K562 (cell line): Measurements from ENCODE around the gene ZMYND15. TPM values are rescaled to one million over a fixed set of nuclear protein-coding genes. Genes with fewer than 3 reads are reported as not detected.

Experiments
- ATAC-seq: fragments of 200-7000 bp; cut with Tn5 transposase; 3 replicates; pipeline ENCODE4 v1.9.1; 2020; ENCODE audit warnings: moderate library complexity
- BruUV-seq: library from RNA; stranded (reverse); fragments of 400-500 nt; replicated peaks from 2 replicates; lab custom pipeline; 2021; lab: Mats Ljungman, UMichigan
- CTCF ChIA-PET: fragments of 300-600 bp; formaldehyde crosslinking; extraction: SDS; loops from one replicate; lab custom pipeline; 2021; ENCODE audit warnings: low intra/inter-chr PET ratio; lab: Yijun Ruan, JAX
- POLR2A ChIA-PET: fragments of 300-600, 350-650 bp; sonication (Branson Sonifier 250); formaldehyde crosslinking; extraction: SDS; loops from one replicate; lab custom pipeline; 2021; ENCODE audit warnings: antibody characterized with exemption, inconsistent platforms; lab: Yijun Ruan, JAX
- DNase-seq, 4 experiments: peaks; one replicate each; pipeline versions ENCODE4 v3.0.0 to v3.0.0-alpha.2; 2011 to 2018; ENCODE audit warnings: low spot score in 3 of 4, mixed read lengths in 3 of 4; ENCODE audit errors: extremely low read depth in 1 of 4
- FAIRE-seq: peaks from 2 replicates; lab custom pipeline; 2011; peaks lifted over from hg19 to GRCh38; lab: Jason Lieb, UNC
- H2AFZ ChIP-seq: 2 replicates; pipeline ENCODE4 v1.6.0; 2011; ENCODE audit warnings: low read depth, low read length, control low read depth, inconsistent platforms
- H3K27ac ChIP-seq: fragments of 200-600 bp; 3 replicates; pipeline ENCODE4 v1.8.0; 2011; ENCODE audit warnings: low read depth, mild to moderate bottlenecking, control low read depth, inconsistent platforms, low read length, moderate library complexity, mixed read lengths; ENCODE audit errors: extremely low read depth
- H3K27me3 ChIP-seq, 2 experiments: fragments of 300-600 bp in 1 of 2; 2 replicates in 1 of 2; 3 replicates in 1 of 2; pipeline versions ENCODE4 v1.6.0 to v1.8.0; 2011; ENCODE audit warnings: inconsistent platforms in 2 of 2, low read length in 2 of 2, mild to moderate bottlenecking in 1 of 2, mixed read lengths in 1 of 2, moderate library complexity in 1 of 2; ENCODE audit not compliant: control insufficient read depth in 2 of 2, insufficient read depth in 2 of 2
- H3K36me3 ChIP-seq: fragments of 300-600 bp; 3 replicates; pipeline ENCODE4 v1.8.0; 2011; ENCODE audit warnings: mild to moderate bottlenecking, low read length, inconsistent platforms; ENCODE audit not compliant: control insufficient read depth, insufficient read depth
- H3K4me1 ChIP-seq, 2 experiments: fragments of 200-600 bp in 1 of 2; replicated peaks in 1 of 2; 2 replicates in 1 of 2; 3 replicates in 1 of 2; pipeline versions ENCODE4 v1.5.1 to v1.8.0; 2011; ENCODE audit warnings: inconsistent platforms in 2 of 2, low read length in 2 of 2, mild to moderate bottlenecking in 1 of 2, mixed read lengths in 1 of 2, moderate library complexity in 1 of 2; ENCODE audit not compliant: control insufficient read depth in 2 of 2, insufficient read depth in 2 of 2
- H3K4me2 ChIP-seq: 2 replicates; pipeline ENCODE4 v1.6.1; 2011; ENCODE audit warnings: low read length, control low read depth, inconsistent platforms, mixed read lengths; ENCODE audit not compliant: insufficient read depth
- H3K4me3 ChIP-seq: fragments of 200-600 bp; sonication (generic), shearing (Covaris generic); 2 replicates; pipeline ENCODE4 v1.5.1; 2016; ENCODE audit warnings: control low read depth, inconsistent platforms
- H3K79me2 ChIP-seq: fragments of 200-600 bp; 3 replicates; pipeline ENCODE4 v1.8.0; 2011; ENCODE audit warnings: low read length, inconsistent platforms; ENCODE audit not compliant: control insufficient read depth, insufficient read depth
- H3K9ac ChIP-seq, 2 experiments: 2 replicates each; pipeline versions ENCODE4 v1.6.0 to v1.6.1; 2011; ENCODE audit warnings: low read depth in 2 of 2, low read length in 2 of 2, control low read depth in 1 of 2, inconsistent platforms in 1 of 2, mild to moderate bottlenecking in 1 of 2, mixed read lengths in 1 of 2; ENCODE audit not compliant: insufficient read depth in 1 of 2
- H3K9me1 ChIP-seq: one replicate; pipeline ENCODE4 v1.6.0; 2011; ENCODE audit warnings: inconsistent platforms, mild to moderate bottlenecking, low read length, moderate library complexity; ENCODE audit not compliant: control insufficient read depth, insufficient read depth
- H3K9me3 ChIP-seq: replicated peaks from 2 replicates; pipeline ENCODE4 v1.5.1; 2011; ENCODE audit warnings: low read depth, low read length, inconsistent platforms; ENCODE audit not compliant: control insufficient read depth, insufficient read depth
- H4K20me1 ChIP-seq: replicated peaks from 2 replicates; pipeline ENCODE4 v1.6.1; 2011; ENCODE audit warnings: low read length, inconsistent platforms, mixed read lengths; ENCODE audit not compliant: control insufficient read depth, insufficient read depth
- GTF2E2 ChIP-seq: fragments of 200-800 bp; sonication (Bioruptor generic); IDR thresholded peaks from 2 replicates; pipeline ENCODE4 v1.6.1; 2016; ENCODE audit warnings: missing genetic modification characterization, missing compliant biosample characterization
- KAT8 ChIP-seq: fragments of 450-650 bp; IDR thresholded peaks from 2 replicates; pipeline ENCODE4 v1.6.1; 2016; ENCODE audit warnings: low read depth, mild to moderate bottlenecking
- PHF21A ChIP-seq: fragments of 450-650 bp; IDR thresholded peaks from 2 replicates; pipeline ENCODE4 v1.6.1; 2017; ENCODE audit warnings: low read depth, borderline replicate concordance
- RBM25 ChIP-seq: fragments of 200-400 bp; formaldehyde crosslinking; IDR thresholded peaks from 2 replicates; pipeline ENCODE4 v1.6.1; 2018; ENCODE audit warnings: low read length, low read depth, moderate library complexity; ENCODE audit not compliant: severe bottlenecking
- WGBS: fragments of 100-300 bp; shearing (Covaris generic); methylation state at CpG from one replicate; pipeline ENCODE4 v1.1.6; 2016; ENCODE audit warnings: low coverage, mixed read lengths; ENCODE audit not compliant: insufficient coverage; ENCODE audit errors: missing lambda C conversion rate; 5-methylcytosine and 5-hydroxymethylcytosine counted together
- in situ Hi-C: fragments of 300-500 bp; cut with MboI; formaldehyde crosslinking; loops from 4 replicates; pipeline ENCODE4 v1.15.0; 2018; ENCODE audit warnings: inconsistent platforms, mixed read lengths
- intact Hi-C: fragments of 100-400 bp; cut with micrococcal nuclease; formaldehyde crosslinking; loops from 2 replicates; pipeline ENCODE4 v1.14.2; 2022
- polyA plus RNA-seq, 8 experiments: library from polyadenylated mRNA; depleted of rRNA in 4 of 8; stranded (reverse) in 5 of 8; unstranded in 3 of 8; fragments of >200 nt; fragmentation: Nextera tagmentation in 2 of 8; fragmentation: Illumina TruSeq in 1 of 8; extraction: Ambion mirVana in 2 of 8; extraction: Trizol in 1 of 8; gene quantifications; 2 replicates each; pipeline versions ENCODE4 v1.2.1 to v1.2.3, GENCODE V29; 2011 to 2014; ENCODE audit warnings: inconsistent platforms in 1 of 8, missing spikeins in 1 of 8
- total RNA-seq, 7 experiments: library from RNA; depleted of rRNA in 6 of 7; stranded (reverse); fragments of >200 nt in 6 of 7; fragmentation: Illumina TruSeq in 2 of 7; extraction: Trizol in 2 of 7; gene quantifications; 2 replicates each; pipeline versions ENCODE4 v1.2.1 to v1.2.3, GENCODE V29; 2011 to 2021; ENCODE audit warnings: low replicate concordance in 1 of 7
- TF ChIP-seq, protein P1 (sequence below), 3 experiments: fragments of 200-800 bp in 1 of 3; fragments of 250-450 bp in 1 of 3; fragments of 450-650 bp in 1 of 3; sonication (Bioruptor Pico) in 1 of 3; sonication (Bioruptor generic) in 1 of 3; formaldehyde crosslinking in 1 of 3; IDR thresholded peaks; 2 replicates each; pipeline versions ENCODE4 v1.6.1 to v1.8.0; 2016 to 2022; ENCODE audit warnings: mild to moderate bottlenecking in 2 of 3, missing genetic modification characterization in 2 of 3, missing compliant biosample characterization in 1 of 3, moderate library complexity in 1 of 3
- TF ChIP-seq, protein P2 (sequence below), 2 experiments: IDR thresholded peaks; 2 replicates each; pipeline ENCODE4 v1.6.1; 2011; ENCODE audit warnings: borderline replicate concordance in 1 of 2, control low read depth in 1 of 2, low read depth in 1 of 2, low read length in 1 of 2, mild to moderate bottlenecking in 1 of 2, mixed read lengths in 1 of 2, moderate library complexity in 1 of 2; ENCODE audit not compliant: insufficient read depth in 1 of 2, insufficient read length in 1 of 2, poor library complexity in 1 of 2, severe bottlenecking in 1 of 2; ENCODE audit errors: extremely low read depth in 1 of 2
- TF ChIP-seq, protein P3 (sequence below): fragments of 450-650 bp; IDR thresholded peaks from 2 replicates; pipeline ENCODE4 v1.6.1; 2016; ENCODE audit warnings: low read depth

ZMYND15 gene
- total and polyA plus RNA-seq, 9 of the 15 experiments (the other 6 are each of a cell fraction or from before 2014, with no cell fraction given): 0.09 TPM; not detected in 8

DNA sequence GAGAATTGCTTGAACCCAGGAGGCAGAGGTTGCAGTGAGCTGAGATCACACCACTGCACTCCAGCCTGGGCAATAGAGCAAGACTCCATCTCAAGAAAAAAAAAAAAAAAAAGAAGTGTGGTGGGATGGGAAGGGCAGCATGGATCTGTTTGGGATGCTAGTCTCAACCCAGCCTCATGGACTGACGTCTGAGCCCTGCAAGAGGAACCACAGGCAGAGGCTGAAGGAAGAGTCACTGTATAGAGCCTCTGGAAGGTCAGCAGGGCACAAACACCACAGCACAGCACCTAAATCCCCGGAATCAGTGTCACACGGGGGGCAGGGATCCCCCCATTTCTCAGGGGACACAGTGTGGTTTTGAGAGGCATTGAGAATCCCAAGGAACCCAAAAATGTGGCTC, 11.0 kb downstream of the ZMYND15 start (continued):
- TF ChIP-seq, protein P1, sequence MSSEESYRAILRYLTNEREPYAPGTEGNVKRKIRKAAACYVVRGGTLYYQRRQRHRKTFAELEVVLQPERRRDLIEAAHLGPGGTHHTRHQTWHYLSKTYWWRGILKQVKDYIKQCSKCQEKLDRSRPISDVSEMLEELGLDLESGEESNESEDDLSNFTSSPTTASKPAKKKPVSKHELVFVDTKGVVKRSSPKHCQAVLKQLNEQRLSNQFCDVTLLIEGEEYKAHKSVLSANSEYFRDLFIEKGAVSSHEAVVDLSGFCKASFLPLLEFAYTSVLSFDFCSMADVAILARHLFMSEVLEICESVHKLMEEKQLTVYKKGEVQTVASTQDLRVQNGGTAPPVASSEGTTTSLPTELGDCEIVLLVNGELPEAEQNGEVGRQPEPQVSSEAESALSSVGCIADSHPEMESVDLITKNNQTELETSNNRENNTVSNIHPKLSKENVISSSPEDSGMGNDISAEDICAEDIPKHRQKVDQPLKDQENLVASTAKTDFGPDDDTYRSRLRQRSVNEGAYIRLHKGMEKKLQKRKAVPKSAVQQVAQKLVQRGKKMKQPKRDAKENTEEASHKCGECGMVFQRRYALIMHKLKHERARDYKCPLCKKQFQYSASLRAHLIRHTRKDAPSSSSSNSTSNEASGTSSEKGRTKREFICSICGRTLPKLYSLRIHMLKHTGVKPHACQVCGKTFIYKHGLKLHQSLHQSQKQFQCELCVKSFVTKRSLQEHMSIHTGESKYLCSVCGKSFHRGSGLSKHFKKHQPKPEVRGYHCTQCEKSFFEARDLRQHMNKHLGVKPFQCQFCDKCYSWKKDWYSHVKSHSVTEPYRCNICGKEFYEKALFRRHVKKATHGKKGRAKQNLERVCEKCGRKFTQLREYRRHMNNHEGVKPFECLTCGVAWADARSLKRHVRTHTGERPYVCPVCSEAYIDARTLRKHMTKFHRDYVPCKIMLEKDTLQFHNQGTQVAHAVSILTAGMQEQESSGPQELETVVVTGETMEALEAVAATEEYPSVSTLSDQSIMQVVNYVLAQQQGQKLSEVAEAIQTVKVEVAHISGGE (CRISPR knock-in tag; IDR thresholded peaks at IDR 0.05): no peak
- TF ChIP-seq PHF21A: no peak

DNA sequence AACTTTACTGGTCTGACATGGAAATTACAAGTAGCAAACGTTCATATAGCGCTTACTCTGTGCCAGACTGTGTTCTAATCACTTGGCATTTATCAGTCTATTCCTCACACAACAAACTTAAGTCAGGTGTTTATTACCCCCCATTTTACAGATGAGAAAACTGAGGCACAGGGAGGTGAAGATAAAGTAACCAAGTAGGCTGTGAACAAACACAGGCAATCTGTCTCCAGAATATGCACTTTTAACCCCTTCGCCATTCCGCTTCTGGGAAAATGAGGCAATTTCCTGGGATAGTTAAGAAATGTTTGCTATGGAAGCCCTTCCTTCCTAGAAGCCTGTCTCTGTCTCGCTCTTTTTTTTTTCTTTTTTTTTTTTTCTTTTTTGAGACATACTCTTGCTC, 12.3 kb downstream of the ZMYND15 start:
- Histone ChIP-seq H4K20me1 (no peaks in the 10 kb centered on the region), H3K4me1 (no peaks in the 10 kb centered on the region), H2AFZ (no peak overlapping the region), H3K4me2 (no peak overlapping the region), H3K9me1 (no peaks in the 10 kb centered on the region), H3K9ac (no peak overlapping the region), H3K9me3 (no peaks in the 10 kb centered on the region), H3K79me2 (no peaks in the 10 kb centered on the region), H3K4me3 (no peak overlapping the region), H3K27me3 (peaks cover 18 to 26% of the 10 kb centered on the region in 2 experiments; a peak in 4 of 5 replicates), H3K36me3 (no peaks in the 10 kb centered on the region), H3K27ac (no peak overlapping the region)
- in situ Hi-C loops (no loop called here), intact Hi-C loops (no loop called here)
- FAIRE-seq: no peak
- no peak for ATAC-seq
- no peak for DNase-seq
- 4% methylated on average over 4 of the region's 5 CpGs for WGBS
- ChIA-PET CTCF (no interaction called here), POLR2A (no interaction called here)
- no TSS peak for BruUV-seq
- TF ChIP-seq KAT8 (no peak), RBM25 (peak; percentile 91), GTF2E2 (tag) (no peak)
- TF ChIP-seq, protein P2, sequence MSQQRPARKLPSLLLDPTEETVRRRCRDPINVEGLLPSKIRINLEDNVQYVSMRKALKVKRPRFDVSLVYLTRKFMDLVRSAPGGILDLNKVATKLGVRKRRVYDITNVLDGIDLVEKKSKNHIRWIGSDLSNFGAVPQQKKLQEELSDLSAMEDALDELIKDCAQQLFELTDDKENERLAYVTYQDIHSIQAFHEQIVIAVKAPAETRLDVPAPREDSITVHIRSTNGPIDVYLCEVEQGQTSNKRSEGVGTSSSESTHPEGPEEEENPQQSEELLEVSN (IDR thresholded peaks at IDR 0.05; ENCODE audit: borderline replicate concordance in 1 of 2, extremely low read depth in 1 of 2, insufficient read depth in 1 of 2, insufficient read length in 1 of 2, low read depth in 1 of 2, low read length in 1 of 2, poor library complexity in 1 of 2, severe bottlenecking in 1 of 2): no peak
- TF ChIP-seq, protein P3, sequence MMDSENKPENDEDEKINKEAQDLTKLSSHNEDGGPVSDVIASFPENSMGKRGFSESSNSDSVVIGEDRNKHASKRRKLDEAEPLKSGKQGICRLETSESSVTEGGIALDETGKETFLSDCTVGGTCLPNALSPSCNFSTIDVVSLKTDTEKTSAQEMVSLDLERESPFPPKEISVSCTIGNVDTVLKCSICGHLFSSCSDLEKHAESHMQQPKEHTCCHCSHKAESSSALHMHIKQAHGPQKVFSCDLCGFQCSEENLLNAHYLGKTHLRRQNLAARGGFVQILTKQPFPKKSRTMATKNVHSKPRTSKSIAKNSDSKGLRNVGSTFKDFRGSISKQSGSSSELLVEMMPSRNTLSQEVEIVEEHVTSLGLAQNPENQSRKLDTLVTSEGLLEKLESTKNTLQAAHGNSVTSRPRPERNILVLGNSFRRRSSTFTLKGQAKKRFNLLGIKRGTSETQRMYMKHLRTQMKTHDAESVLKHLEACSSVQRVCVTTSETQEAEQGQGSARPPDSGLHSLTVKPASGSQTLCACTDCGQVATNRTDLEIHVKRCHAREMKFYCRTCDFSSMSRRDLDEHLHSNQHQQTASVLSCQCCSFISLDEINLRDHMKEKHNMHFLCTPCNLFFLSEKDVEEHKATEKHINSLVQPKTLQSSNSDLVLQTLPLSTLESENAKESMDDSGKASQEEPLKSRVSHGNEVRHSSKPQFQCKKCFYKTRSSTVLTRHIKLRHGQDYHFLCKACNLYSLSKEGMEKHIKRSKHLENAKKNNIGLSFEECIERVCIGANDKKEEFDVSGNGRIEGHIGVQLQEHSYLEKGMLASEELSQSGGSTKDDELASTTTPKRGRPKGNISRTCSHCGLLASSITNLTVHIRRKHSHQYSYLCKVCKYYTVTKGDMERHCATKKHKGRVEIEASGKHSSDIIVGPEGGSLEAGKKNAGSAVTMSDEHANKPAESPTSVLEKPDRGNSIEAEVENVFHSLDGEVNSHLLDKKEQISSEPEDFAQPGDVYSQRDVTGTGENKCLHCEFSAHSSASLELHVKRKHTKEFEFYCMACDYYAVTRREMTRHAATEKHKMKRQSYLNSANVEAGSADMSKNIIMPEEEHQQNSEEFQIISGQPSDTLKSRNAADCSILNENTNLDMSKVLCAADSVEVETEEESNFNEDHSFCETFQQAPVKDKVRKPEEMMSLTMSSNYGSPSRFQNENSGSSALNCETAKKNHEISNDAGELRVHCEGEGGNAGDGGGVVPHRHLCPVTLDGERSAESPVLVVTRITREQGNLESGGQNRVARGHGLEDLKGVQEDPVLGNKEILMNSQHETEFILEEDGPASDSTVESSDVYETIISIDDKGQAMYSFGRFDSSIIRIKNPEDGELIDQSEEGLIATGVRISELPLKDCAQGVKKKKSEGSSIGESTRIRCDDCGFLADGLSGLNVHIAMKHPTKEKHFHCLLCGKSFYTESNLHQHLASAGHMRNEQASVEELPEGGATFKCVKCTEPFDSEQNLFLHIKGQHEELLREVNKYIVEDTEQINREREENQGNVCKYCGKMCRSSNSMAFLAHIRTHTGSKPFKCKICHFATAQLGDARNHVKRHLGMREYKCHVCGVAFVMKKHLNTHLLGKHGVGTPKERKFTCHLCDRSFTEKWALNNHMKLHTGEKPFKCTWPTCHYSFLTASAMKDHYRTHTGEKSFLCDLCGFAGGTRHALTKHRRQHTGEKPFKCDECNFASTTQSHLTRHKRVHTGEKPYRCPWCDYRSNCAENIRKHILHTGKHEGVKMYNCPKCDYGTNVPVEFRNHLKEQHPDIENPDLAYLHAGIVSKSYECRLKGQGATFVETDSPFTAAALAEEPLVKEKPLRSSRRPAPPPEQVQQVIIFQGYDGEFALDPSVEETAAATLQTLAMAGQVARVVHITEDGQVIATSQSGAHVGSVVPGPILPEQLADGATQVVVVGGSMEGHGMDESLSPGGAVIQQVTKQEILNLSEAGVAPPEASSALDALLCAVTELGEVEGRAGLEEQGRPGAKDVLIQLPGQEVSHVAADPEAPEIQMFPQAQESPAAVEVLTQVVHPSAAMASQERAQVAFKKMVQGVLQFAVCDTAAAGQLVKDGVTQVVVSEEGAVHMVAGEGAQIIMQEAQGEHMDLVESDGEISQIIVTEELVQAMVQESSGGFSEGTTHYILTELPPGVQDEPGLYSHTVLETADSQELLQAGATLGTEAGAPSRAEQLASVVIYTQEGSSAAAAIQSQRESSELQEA: no peak
